K562 (cell line): ENCODE measurements around the gene KDM4C. TPM values are rescaled to one million over a fixed set of nuclear protein-coding genes. Genes with fewer than 3 reads are reported as not detected.

Source experiments
- ARHGAP35 ChIP-seq: fragments of 450-650 bp; IDR thresholded peaks from 2 replicates; pipeline ENCODE4 v1.6.1; 2018; ENCODE audit not compliant: partially characterized antibody
- ARID2 ChIP-seq: fragments of 450-650 bp; IDR thresholded peaks from 2 replicates; pipeline ENCODE4 v1.6.1; 2017; ENCODE audit warnings: antibody characterized with exemption, mild to moderate bottlenecking
- ARID3B ChIP-seq: fragments of 250-450 bp; sonication (Bioruptor Pico); IDR thresholded peaks from 2 replicates; pipeline ENCODE4 v1.4.0; 2020; ENCODE audit warnings: borderline replicate concordance
- BRCA1 ChIP-seq, 2 experiments: fragments of 450-650 bp in 1 of 2; sonication (generic) in 1 of 2; formaldehyde crosslinking in 1 of 2; IDR thresholded peaks; 2 replicates each; pipeline versions ENCODE4 v1.5.0 to v1.6.1; 2017 to 2020; ENCODE audit warnings: mild to moderate bottlenecking in 1 of 2, missing genetic modification reagents in 1 of 2
- CREB1 ChIP-seq, 2 experiments: sonication (generic) in 1 of 2; formaldehyde crosslinking in 1 of 2; IDR thresholded peaks; 2 replicates each; pipeline versions ENCODE4 v1.6.1 to v1.8.0; 2012 to 2022; ENCODE audit warnings: inconsistent platforms in 1 of 2, mild to moderate bottlenecking in 1 of 2, missing genetic modification reagents in 1 of 2, moderate library complexity in 1 of 2
- E2F1 ChIP-seq: sonication (generic); formaldehyde crosslinking; IDR thresholded peaks from 2 replicates; pipeline ENCODE4 v1.8.1; 2023; ENCODE audit warnings: mild to moderate bottlenecking, missing genetic modification reagents, moderate library complexity
- ELK1 ChIP-seq: sonication (generic); formaldehyde crosslinking; IDR thresholded peaks from 2 replicates; pipeline ENCODE4 v1.8.1; 2022; ENCODE audit warnings: missing genetic modification reagents
- ESRRA ChIP-seq: fragments of 450-650 bp; IDR thresholded peaks from 2 replicates; pipeline ENCODE4 v1.6.1; 2014; ENCODE audit warnings: low read depth, mild to moderate bottlenecking, moderate library complexity, borderline replicate concordance
- ESRRB ChIP-seq: fragments of 250-450 bp; sonication (Bioruptor Pico); IDR thresholded peaks from 2 replicates; pipeline ENCODE4 v1.5.0; 2020; ENCODE audit warnings: mild to moderate bottlenecking, moderate library complexity, borderline replicate concordance
- HOXB6 ChIP-seq: fragments of 250-450 bp; sonication (Bioruptor Pico); IDR thresholded peaks from 2 replicates; pipeline ENCODE4 v1.5.1; 2022; ENCODE audit warnings: mild to moderate bottlenecking, borderline replicate concordance
- ILF3 ChIP-seq: fragments of 450-650 bp; IDR thresholded peaks from 2 replicates; pipeline ENCODE4 v1.6.1; 2018; ENCODE audit warnings: antibody characterized with exemption, mild to moderate bottlenecking, moderate library complexity, borderline replicate concordance
- MBD2 ChIP-seq: sonication (generic); IDR thresholded peaks from 2 replicates; pipeline ENCODE4 v1.6.1; 2016; ENCODE audit warnings: low read depth, borderline replicate concordance
- PCBP2 ChIP-seq: fragments of 200-400 bp; formaldehyde crosslinking; IDR thresholded peaks from 2 replicates; pipeline ENCODE4 v1.6.1; 2018; ENCODE audit warnings: low read length, low read depth, mild to moderate bottlenecking, moderate library complexity; ENCODE audit not compliant: poor library complexity, severe bottlenecking
- PHB ChIP-seq: fragments of 250-450 bp; sonication (Bioruptor Pico); IDR thresholded peaks from 2 replicates; pipeline ENCODE4 v1.5.0; 2021
- POLR3G ChIP-seq: IDR thresholded peaks from 2 replicates; pipeline ENCODE4 v1.6.1; 2011; ENCODE audit not compliant: insufficient read length, insufficient replicate concordance; ENCODE audit errors: extremely low read depth
- RB1 ChIP-seq: fragments of 450-650 bp; IDR thresholded peaks from 2 replicates; pipeline ENCODE4 v1.6.1; 2017; ENCODE audit warnings: low read depth, mild to moderate bottlenecking
- SAFB ChIP-seq: fragments of 200-400 bp; formaldehyde crosslinking; IDR thresholded peaks from 2 replicates; pipeline ENCODE4 v1.6.1; 2017; ENCODE audit warnings: low read depth, low read length, borderline replicate concordance
- SIN3A ChIP-seq, 2 experiments: fragments of 150-350 bp in 1 of 2; IDR thresholded peaks; 2 replicates each; pipeline ENCODE4 v1.6.1; 2011 to 2016; ENCODE audit warnings: borderline replicate concordance in 2 of 2, low read depth in 2 of 2, low read length in 2 of 2, mild to moderate bottlenecking in 2 of 2, moderate library complexity in 2 of 2; ENCODE audit not compliant: control insufficient read depth in 1 of 2
- SMAD4 ChIP-seq: fragments of 250-450 bp; sonication (Bioruptor Pico); conservative IDR thresholded peaks from 2 replicates; pipeline ENCODE4 v1.8.0; 2021; ENCODE audit warnings: inconsistent platforms, mild to moderate bottlenecking, moderate library complexity
- SNAPC5 ChIP-seq: fragments of 250-450 bp; sonication (Bioruptor Pico); IDR thresholded peaks from 2 replicates; pipeline ENCODE4 v1.8.0; 2021; ENCODE audit warnings: moderate library complexity, mild to moderate bottlenecking, inconsistent platforms
- TAF9B ChIP-seq: fragments of 450-650 bp; IDR thresholded peaks from 2 replicates; pipeline ENCODE4 v1.6.1; 2018; ENCODE audit warnings: mild to moderate bottlenecking; ENCODE audit not compliant: partially characterized antibody
- ZNF232 ChIP-seq: sonication (generic); formaldehyde crosslinking; IDR thresholded peaks from 2 replicates; pipeline ENCODE4 v1.8.0; 2022; ENCODE audit warnings: mild to moderate bottlenecking, missing genetic modification reagents
- ZNF644 ChIP-seq: fragments of 200-800 bp; sonication (Bioruptor generic); IDR thresholded peaks from 2 replicates; pipeline ENCODE4 v1.6.1; 2016; ENCODE audit warnings: low read depth, missing genetic modification characterization, missing compliant biosample characterization
- polyA plus RNA-seq, 8 experiments: library from polyadenylated mRNA; depleted of rRNA in 4 of 8; stranded (reverse) in 5 of 8; unstranded in 3 of 8; fragments of >200 nt; fragmentation: Nextera tagmentation in 2 of 8; fragmentation: Illumina TruSeq in 1 of 8; extraction: Ambion mirVana in 2 of 8; extraction: Trizol in 1 of 8; gene quantifications; 2 replicates each; pipeline versions ENCODE4 v1.2.1 to v1.2.3, GENCODE V29; 2011 to 2014; ENCODE audit warnings: inconsistent platforms in 1 of 8, missing spikeins in 1 of 8
- total RNA-seq, 7 experiments: library from RNA; depleted of rRNA in 6 of 7; stranded (reverse); fragments of >200 nt in 6 of 7; fragmentation: Illumina TruSeq in 2 of 7; extraction: Trizol in 2 of 7; gene quantifications; 2 replicates each; pipeline versions ENCODE4 v1.2.1 to v1.2.3, GENCODE V29; 2011 to 2021; ENCODE audit warnings: low replicate concordance in 1 of 7

Gene KDM4C
- total and polyA plus RNA-seq, 9 of the 15 experiments (the other 6 are each of a cell fraction or from before 2014, with no cell fraction given), result 5.4 to 17.0 (median 12.6) TPM

- no peak for TF ChIP-seq HOXB6
- no peak for TF ChIP-seq E2F1 (CRISPR knock-in tag)
- no peak; the same call in 1 of the 2 replicates for TF ChIP-seq CREB1 (IDR thresholded peaks at IDR 0.05)
- no peak for TF ChIP-seq CREB1 (CRISPR knock-in tag; IDR thresholded peaks at IDR 0.05)
- no peak for TF ChIP-seq ILF3
- no peak for TF ChIP-seq POLR3G
- TF ChIP-seq ESRRB, result no peak
- TF ChIP-seq SMAD4 (CRISPR knock-in tag), result no peak
- TF ChIP-seq SNAPC5, result no peak
- TF ChIP-seq ZNF232 (CRISPR knock-in tag), result no peak
- no peak for TF ChIP-seq ZNF644 (tag)
- no peak for TF ChIP-seq ARHGAP35
- TF ChIP-seq RB1, result no peak
- no peak for TF ChIP-seq SIN3A (IDR thresholded peaks at IDR 0.05; ENCODE audit: borderline replicate concordance in 2 of 2, control insufficient read depth in 1 of 2, low read depth in 2 of 2, low read length in 2 of 2)
- no peak for TF ChIP-seq PHB (CRISPR knock-in tag)
- TF ChIP-seq ELK1 (CRISPR knock-in tag), result no peak
- peak; percentile 23; the same call in 1 of the 2 replicates for TF ChIP-seq ESRRA
- no peak for TF ChIP-seq TAF9B
- TF ChIP-seq BRCA1 (IDR thresholded peaks at IDR 0.05), result no peak
- TF ChIP-seq BRCA1 (CRISPR knock-in tag; IDR thresholded peaks at IDR 0.05), result no peak
- TF ChIP-seq PCBP2, result no peak
- TF ChIP-seq SAFB, result no peak
- TF ChIP-seq MBD2, result no peak
- TF ChIP-seq ARID3B (CRISPR knock-in tag), result no peak
- no peak for TF ChIP-seq ARID2
These were observed 170.1 kb downstream of the KDM4C start (continued) for GRCh38 chr9:6927838-6928237.
